Psoas muscle (tissue), 8 donors: Measurements from ENCODE around the gene TRAPPC2L. TPM values are rescaled to one million over a fixed set of nuclear protein-coding genes. Genes with fewer than 3 reads are reported as not detected.

Source experiments
- ATAC-seq, 4 donors: fragments of 200-7000 bp; cut with Tn5 transposase; one replicate each; pipeline ENCODE4 v1.9.1; 2020; ENCODE audit warnings: moderate library complexity in 3 of 4, mild to moderate bottlenecking in 2 of 4
- DNase-seq, 2 donors: peaks; one replicate each; pipeline ENCODE4 v3.0.0-alpha.2; 2020
- H3K27ac ChIP-seq: fragments of 200-600 bp; one replicate; pipeline ENCODE4 v1.8.0; 2022
- H3K27me3 ChIP-seq, 3 donors: fragments of 200-600 bp in 1 of 3; one replicate each; pipeline versions ENCODE4 v1.6.1 to v1.8.0; 2013 to 2022; ENCODE audit warnings: low read length in 2 of 3, mild to moderate bottlenecking in 2 of 3, moderate library complexity in 1 of 3; ENCODE audit not compliant: insufficient read depth in 3 of 3
- H3K36me3 ChIP-seq, 2 donors: fragments of 200-600 bp in 1 of 2; one replicate each; pipeline versions ENCODE4 v1.6.1 to v1.8.0; 2013 to 2022; ENCODE audit warnings: low read depth in 1 of 2, mild to moderate bottlenecking in 1 of 2, moderate library complexity in 1 of 2; ENCODE audit not compliant: insufficient read depth in 1 of 2
- H3K4me1 ChIP-seq: fragments of 200-600 bp; one replicate; pipeline ENCODE4 v1.8.0; 2022
- H3K4me3 ChIP-seq: fragments of 200-600 bp; one replicate; pipeline ENCODE4 v1.8.0; 2022; ENCODE audit warnings: mild to moderate bottlenecking
- H3K9me3 ChIP-seq: fragments of 200-600 bp; one replicate; pipeline ENCODE4 v1.8.0; 2022
- CTCF ChIP-seq: fragments of 200-600 bp; IDR thresholded peaks from one replicate; pipeline ENCODE4 v1.8.0; 2022; ENCODE audit warnings: antibody characterized with exemption
- WGBS, 3 donors: extraction: QIAGEN DNeasy Blood & Tissue Kit; methylation state at CpG; one replicate each; pipeline versions ENCODE4 v1.1.6 to v1.1.7; 2013; 5-methylcytosine and 5-hydroxymethylcytosine counted together
- intact Hi-C, 2 donors: fragments of 100-400 bp; cut with DNase I; formaldehyde crosslinking; loops; one replicate each; pipeline versions ENCODE4 v1.11.0 to v1.14.2; 2022
- polyA plus RNA-seq, 3 donors: library from polyadenylated mRNA; stranded (reverse); fragments of 200-250 nt; gene quantifications; one replicate each; pipeline ENCODE4 v1.2.3, GENCODE V29; 2013
- total RNA-seq, 4 donors: library from RNA; stranded (reverse); fragmentation: NEBNext Ultra II Directional in 2 of 4; extraction: Animal tissue kit (Norgen Biotek cat#: 25700) in 2 of 4; gene quantifications; one replicate each; pipeline versions ENCODE4 v1.2.1 to v1.2.4, GENCODE V29; 2021 to 2023
- donor health status: healthy with polysubstance abuse.
- donor health status: DM: no; HTN: no; CAD: no; lungs with moderate emphysema.
- donor health status: Bipolar disorder and iron deficiency.
- donor health status: healthy.
- donor health status: DM: yes; HTN: yes; CAD: no.
- donor health status: DM: no; HTN: no; CAD: no.
- donor health status: DM: no; HTN: no; CAD: no.
- donor health status: DM: yes; HTN: yes; CAD: no.

The TRAPPC2L gene
- total and polyA plus RNA-seq, 7 donors, result 23.9 to 42.6 (median 38.6) TPM

DNA sequence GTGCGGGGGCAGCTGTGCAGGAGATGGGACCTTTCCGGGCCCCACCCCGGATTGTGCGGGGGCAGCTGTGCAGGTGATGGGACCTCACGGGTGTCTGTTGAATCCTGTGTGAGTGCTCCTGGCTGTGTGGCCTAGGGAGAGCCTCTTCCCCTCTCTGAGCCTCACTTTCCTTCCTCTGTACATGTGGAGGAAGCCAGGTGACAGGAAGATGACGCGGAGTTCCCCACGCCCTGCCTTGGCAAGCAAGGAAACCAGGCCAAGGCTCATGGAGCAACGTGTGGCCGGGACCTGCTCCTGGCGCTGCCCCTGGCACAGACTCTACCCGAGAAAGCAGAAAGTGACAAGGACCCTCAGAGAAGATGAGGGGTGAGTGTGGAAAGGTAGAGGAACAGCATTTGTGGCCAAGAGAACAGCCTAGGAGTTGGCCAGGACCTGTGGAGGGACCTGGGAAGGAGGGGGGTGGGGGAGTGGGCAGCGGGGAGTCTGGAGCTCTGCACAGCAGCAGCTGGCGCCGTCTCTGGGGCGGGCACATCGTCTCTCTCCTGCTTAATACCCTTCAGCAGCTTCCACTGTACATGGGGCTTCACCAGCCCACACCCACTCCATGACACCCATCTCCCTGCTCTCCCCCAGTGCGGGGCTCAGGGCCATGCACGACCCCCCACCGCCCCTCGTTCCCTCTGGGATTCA lies 47.9 kb downstream of the TRAPPC2L start:
- H3K9me3 ChIP-seq, result no peaks in the 10 kb centered on the region
- H3K27ac ChIP-seq, result peak overlapping the region; percentile 16
- intact Hi-C loops, result loop anchor here in 1 of 2 donors (5.0 kb wide), 1 partner anchor 48 kb away; the partner anchor contains the start of genes GALNS and TRAPPC2L
- no peaks in the 10 kb centered on the region for H3K36me3 ChIP-seq
- H3K27me3 ChIP-seq, result no peaks in the 10 kb centered on the region
- WGBS, 3 donors, result 63 to 79% (median 73%) methylated on average over 18 to 21 of the region's 21 CpGs
- H3K4me1 ChIP-seq, result peaks cover 24% of the 10 kb centered on the region
- no peak for TF ChIP-seq CTCF
- H3K4me3 ChIP-seq, result no peak overlapping the region
- DNase-seq (no peak), ATAC-seq (no peak)

DNA sequence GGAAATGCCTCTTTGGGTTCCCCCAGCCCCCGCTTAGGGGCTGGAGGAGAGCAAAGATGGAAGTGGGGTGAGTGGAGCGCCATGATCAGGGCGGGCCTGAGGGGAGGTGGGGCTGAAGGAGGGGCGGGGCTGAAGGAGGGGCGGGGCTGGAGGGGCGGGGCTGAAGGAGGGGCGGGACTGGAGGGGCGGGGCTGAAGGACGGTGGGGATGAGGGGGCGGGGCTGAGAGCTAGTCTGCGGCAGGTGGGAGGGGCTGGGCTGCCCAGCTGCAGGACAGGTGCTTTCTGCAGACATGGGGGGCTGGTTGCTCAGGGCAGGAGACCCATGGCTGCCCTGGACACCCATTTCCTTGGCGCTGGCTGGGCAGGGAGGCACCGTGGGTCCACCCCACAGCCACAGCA lies 48.6 kb downstream of the TRAPPC2L start:
- Histone ChIP-seq H3K4me3 (no peak overlapping the region), H3K27me3 (no peaks in the 10 kb centered on the region), H3K36me3 (no peaks in the 10 kb centered on the region), H3K4me1 (peaks cover 24% of the 10 kb centered on the region), H3K9me3 (no peaks in the 10 kb centered on the region), H3K27ac (no peak overlapping the region)
- intact Hi-C loops, result no loop called here
- ATAC-seq (no peak), DNase-seq (no peak)
- no peak for TF ChIP-seq CTCF
- 61 to 85% (median 65%) methylated on average over 8 to 13 of the region's 13 CpGs for WGBS, 3 donors

DNA sequence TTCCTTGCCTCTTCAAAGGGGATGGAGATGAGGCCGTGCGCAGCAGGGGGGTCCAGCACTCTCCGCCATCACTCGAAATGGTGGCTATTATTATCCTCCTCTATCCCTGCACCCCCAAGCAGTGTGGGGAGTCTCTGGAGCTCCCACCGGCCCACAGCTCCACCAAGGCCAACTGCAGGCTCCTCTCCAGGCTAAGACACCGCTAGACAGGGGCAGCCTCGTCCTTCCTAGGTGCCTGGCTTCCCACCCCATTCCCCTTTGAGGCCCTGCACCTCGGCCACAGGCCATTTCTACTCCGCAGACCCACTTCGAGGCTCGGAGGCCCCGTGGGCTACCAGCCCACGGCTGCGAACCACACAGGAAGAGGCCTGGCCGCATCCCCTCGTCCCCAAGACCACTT lies 49.1 kb downstream of the TRAPPC2L start:
- TF ChIP-seq CTCF, result no peak
- intact Hi-C loops, result no loop called here
- Histone ChIP-seq H3K4me3 (no peak overlapping the region), H3K9me3 (no peaks in the 10 kb centered on the region), H3K36me3 (no peaks in the 10 kb centered on the region), H3K27ac (no peak overlapping the region), H3K4me1 (peaks cover 24% of the 10 kb centered on the region), H3K27me3 (no peaks in the 10 kb centered on the region)
- 87 to 94% (median 93%) methylated on average over 16 of the region's 16 CpGs for WGBS, 3 donors
- DNase-seq (no peak), ATAC-seq (no peak)

- H3K36me3 ChIP-seq, result no peaks in the 10 kb centered on the region
- no peaks in the 10 kb centered on the region for H3K27me3 ChIP-seq
- no peak overlapping the region for H3K4me3 ChIP-seq
- no peak for ATAC-seq
- TF ChIP-seq CTCF, result no peak
- DNase-seq, result no peak
- H3K4me1 ChIP-seq, result peaks cover 24% of the 10 kb centered on the region
- 88 to 94% (median 92%) methylated on average over 22 of the region's 22 CpGs for WGBS, 3 donors
- intact Hi-C loops, result no loop called here
- H3K9me3 ChIP-seq, result no peaks in the 10 kb centered on the region
- no peak overlapping the region for H3K27ac ChIP-seq
These were observed 49.7 kb downstream of the TRAPPC2L start for GRCh38 chr16:88906535-88907105.
